ENCODE results near the gene APOBEC3F.

DNA sequence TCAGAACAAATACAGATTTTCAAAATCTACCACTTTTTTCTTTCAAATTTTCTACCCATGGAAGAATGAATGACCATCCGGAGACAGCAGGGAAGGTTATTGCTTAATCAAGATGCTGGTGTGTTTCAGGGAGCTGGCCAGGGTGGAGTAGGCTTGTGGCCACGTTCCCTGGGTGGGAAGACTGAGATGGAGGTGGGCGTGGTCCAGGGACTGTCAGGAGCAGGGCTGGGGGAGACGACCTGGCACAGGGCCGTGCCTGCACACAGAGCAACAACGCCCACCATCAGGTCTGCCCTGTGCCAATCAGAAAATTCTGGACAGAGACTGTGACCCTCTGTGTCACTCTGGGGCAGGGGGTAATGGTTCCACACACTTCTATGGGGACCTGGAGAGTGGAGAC is 49.3 kb downstream of the APOBEC3F start:
- TF ChIP-seq, protein P1, sequence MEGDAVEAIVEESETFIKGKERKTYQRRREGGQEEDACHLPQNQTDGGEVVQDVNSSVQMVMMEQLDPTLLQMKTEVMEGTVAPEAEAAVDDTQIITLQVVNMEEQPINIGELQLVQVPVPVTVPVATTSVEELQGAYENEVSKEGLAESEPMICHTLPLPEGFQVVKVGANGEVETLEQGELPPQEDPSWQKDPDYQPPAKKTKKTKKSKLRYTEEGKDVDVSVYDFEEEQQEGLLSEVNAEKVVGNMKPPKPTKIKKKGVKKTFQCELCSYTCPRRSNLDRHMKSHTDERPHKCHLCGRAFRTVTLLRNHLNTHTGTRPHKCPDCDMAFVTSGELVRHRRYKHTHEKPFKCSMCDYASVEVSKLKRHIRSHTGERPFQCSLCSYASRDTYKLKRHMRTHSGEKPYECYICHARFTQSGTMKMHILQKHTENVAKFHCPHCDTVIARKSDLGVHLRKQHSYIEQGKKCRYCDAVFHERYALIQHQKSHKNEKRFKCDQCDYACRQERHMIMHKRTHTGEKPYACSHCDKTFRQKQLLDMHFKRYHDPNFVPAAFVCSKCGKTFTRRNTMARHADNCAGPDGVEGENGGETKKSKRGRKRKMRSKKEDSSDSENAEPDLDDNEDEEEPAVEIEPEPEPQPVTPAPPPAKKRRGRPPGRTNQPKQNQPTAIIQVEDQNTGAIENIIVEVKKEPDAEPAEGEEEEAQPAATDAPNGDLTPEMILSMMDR (conservative IDR thresholded peaks at IDR 0.05), result no peak
- TF ChIP-seq EZH2 (IDR thresholded peaks at IDR 0.05; ENCODE audit: low read depth), result no peak

All from PC-9 (cell line).